RCC 7860 (cell line): ENCODE data around the gene SPTB.
"Not testable (repeated sequence)": the region's sequence is repeated elsewhere in the genome, so short reads cannot be mapped to it uniquely, and the experiment has no call there.

ENCODE experiments used
- DNase-seq: peaks from one replicate; pipeline ENCODE4 v3.0.0-alpha.2; 2015; ENCODE audit warnings: low spot score
- FAIRE-seq: peaks from 2 replicates; lab custom pipeline; 2012; peaks lifted over from hg19 to GRCh38; lab: Jason Lieb, UNC

Gene SPTB

DNA sequence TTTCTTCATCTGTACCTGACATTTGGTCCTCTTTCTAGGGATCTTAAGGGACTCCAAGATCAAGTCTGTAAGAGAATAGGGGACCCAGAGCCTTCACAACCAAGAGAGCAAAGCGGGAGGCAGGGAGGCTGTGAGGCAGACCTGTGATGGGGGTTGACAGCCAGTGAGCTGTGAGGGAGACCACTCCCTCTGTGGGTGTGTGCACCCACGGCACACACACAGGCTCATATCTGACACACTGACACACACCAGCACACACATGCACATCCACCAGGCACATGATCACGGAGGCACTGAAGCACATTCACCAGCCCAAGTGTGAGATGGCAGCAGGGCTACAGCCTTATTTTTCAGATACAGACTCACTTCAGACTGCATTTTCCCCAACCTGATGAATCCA lies 55.2 kb downstream of the SPTB start:
- DNase-seq (no peak), FAIRE-seq (no peak)

DNA sequence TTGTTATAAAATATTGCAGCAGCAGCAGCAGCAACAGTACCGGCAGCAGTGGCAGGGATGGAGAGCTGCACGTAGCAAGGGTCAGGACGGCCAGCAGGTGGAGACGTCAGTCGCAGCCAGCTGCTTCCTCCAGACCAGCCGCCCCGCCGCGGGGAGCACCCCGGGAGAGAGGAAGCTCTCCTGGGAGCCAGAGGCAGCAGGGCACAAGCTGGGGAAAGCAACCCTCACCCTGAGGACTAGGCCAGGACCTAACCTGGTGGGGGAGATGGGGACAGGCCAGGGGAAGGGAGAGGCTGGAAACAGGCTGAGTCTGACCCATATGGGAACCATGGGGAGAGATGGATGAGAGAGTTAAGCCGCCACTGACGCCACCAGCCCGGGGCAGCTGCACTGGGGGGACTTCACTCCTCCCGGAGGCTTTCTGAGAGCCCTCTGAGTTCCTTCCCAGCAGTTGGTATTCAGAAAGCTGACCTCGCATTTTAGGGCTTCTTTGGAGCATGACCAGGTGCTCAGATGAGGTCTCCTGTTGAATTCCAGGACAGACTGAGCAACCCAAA lies 56.3 kb downstream of the SPTB start:
- peak; percentile 23 for DNase-seq
- FAIRE-seq, result no peak

DNA sequence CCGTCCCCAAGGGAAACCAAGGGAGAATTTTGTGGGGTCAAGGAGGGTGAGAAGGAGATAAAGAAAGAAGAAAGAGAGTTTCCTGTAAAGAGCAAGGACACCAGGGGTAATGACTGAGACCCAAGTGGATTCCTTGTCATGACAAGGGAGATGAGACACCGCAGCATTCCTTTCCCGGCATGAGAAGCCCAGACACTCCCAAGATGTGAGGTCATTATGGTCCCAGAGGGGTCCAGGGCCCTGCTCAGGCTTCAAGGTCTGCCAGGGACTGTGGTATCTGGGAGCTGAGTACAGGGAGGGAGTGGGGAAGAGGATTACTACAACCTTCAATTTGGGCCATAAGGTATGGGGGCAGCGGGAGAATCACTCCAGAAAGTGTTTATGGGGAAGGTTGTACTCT lies 58.1 kb downstream of the SPTB start:
- DNase-seq (no peak), FAIRE-seq (no peak)

DNA sequence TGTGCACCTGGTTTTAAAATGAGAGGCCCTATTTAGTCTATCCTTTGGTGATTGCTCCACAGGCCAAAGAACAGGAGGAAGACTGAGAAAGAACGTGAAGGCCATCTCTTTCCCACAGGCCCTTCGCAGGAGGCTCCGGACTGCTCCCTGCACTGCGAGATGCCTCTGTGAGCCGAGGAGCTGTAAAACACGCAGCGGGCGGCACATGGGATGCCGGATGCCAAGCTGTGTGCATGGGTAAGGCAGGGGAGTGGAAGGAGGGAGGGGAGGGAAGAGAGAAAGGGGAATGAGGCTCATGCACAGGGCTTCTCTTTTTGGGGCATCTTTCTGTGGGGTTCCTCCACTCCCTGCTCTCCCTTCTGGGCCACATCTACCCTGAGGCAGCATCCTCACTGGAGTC lies 61.6 kb downstream of the SPTB start:
- no peak for FAIRE-seq

DNA sequence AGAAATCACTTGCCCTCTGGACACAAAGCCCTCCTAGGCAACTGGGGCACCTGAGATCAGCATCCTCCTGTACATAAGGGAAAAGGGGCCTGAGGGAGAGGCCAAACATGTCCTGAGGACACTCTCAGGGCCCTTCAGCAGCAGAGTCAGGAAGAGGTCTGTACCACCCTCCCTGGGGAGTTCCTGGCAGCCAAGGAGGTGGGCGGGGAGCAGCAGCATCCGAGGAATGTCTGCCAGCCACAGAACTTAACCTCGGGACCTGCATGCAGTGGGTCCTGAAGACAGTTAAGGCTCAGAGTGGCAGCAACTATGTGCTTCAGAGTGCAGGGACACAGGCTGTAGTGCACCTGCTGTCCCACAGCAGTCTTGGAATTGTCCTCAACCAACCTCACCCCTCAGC lies 62.1 kb downstream of the SPTB start:
- FAIRE-seq (no peak), DNase-seq (no peak)

More for the DNA sequence above, 61.6 kb downstream of the SPTB start:
- no peak for DNase-seq

DNA sequence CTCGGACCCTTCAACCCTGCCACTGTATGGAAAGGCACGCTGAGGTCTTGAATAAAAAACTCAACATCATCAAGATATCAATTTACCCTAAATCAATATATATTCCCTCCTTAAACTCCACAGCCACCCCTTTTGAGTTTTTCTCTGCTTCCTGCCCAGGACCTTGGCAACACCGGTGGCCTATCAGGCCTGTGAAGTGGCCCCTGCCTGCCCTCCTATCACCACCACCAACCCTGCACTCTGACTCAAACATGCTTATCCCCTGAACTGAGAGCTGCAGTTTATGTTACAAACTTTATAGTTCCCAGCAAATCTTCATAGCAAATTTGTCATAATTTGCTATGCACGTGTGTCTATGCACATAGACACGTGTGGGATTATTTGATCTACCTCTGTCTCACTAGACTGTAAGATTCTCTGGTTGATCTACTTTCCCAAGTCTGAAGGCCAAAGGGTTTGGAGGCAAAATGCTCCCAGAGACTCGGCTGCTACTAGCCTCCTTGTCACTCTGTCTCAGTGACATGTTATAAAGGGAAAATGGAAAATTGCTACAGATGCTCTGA lies 63.4 kb downstream of the SPTB start:
- FAIRE-seq, result no peak
- no peak for DNase-seq

DNA sequence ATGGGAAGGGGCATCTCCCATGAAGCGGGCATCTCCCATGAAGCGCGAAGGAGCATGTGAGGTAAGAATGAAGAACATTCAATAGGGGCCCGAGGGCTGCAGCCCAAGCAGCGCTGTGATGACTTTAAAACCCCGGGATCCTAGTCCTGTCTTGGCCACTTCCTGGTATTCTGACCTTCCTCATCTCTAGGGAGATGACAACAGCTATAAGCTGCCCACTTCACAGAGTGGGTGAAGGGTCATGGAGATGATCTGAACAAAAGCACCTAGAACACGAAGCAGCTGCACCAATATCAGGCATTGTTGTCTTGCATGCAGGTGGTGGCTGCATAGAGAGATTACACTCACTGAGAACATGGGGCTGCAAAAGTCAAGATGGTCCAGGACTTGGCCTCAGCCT lies 64.5 kb downstream of the SPTB start:
- no peak for FAIRE-seq
- no peak for DNase-seq

DNA sequence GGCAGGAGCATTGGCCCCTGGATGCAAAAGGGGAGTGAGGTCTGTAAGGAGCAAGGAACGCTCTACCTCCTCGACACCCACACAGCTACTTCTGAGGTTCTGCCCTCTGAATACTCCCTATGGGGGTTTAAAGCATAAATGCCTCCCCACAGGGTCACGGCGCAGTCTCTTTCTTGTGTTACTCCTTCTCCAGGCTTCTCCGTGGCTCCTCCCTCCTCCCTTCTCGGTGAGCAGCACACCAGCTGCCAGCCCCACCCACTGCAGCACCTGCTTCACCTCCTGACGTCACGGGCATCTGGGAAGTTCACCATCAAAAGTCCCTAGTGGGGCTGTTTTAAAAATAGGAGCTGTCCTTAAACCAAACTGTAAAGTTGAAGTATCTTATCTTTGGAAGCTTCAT lies 67.3 kb downstream of the SPTB start:
- no peak for FAIRE-seq
- DNase-seq, result no peak

DNA sequence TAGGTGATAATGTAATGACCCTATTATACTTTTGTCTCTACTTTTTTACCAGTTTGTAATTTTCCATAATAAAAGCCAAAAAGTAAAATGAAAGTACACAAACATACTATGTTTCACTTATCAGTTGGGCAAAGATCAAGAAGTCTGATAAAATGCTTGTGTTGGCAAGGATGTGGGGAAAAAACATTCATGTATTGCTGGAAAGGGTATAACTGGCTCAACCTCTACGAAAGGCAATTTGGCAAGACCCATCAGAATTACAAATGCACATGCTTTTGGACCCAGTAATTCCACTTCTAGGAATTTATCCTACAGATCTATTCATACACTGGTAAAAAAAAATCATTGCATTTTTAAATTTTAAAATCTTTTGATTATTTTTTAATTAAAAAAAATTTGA lies 68.0 kb downstream of the SPTB start:
- FAIRE-seq, result no peak
- DNase-seq, result no peak

DNA sequence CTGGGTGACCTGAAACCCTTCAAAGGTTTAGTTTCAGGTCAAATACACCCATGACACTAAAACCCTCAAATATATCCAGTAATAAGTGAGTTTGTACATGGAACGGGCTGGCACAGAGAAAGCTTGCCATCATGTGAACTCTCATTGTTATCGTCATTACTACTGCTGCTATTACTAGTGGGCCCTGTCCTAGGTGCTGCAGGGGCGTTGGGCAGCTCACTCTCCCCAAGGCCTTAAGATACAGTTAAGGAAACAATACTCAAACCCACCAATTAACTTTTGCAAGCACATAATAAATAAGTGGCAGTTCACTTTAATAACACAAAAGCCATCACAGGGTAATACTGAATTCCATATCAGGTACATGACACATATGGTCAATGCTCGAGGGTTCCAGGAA lies 71.3 kb downstream of the SPTB start:
- FAIRE-seq (no peak), DNase-seq (no peak)

DNA sequence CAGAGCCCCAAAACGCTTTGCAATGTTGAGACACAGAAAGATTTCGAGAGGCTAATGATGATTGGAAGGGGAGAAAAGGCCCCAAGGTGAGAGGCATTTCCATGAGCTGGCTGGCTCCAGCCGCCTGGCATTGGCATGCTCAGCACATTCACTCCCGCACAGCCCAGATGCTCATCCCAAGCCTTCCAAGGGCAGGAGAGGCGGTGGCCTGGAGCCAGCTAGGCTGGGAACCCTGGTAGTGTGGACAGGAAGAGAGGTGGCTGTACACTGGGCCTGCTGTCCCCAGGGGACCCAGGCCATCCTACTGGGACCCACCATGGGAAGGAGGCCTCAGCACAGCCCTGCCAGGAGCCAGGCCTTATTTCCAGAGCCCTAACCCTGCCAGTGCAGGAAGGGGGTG lies 72.2 kb downstream of the SPTB start:
- FAIRE-seq (no peak), DNase-seq (no peak)

DNA sequence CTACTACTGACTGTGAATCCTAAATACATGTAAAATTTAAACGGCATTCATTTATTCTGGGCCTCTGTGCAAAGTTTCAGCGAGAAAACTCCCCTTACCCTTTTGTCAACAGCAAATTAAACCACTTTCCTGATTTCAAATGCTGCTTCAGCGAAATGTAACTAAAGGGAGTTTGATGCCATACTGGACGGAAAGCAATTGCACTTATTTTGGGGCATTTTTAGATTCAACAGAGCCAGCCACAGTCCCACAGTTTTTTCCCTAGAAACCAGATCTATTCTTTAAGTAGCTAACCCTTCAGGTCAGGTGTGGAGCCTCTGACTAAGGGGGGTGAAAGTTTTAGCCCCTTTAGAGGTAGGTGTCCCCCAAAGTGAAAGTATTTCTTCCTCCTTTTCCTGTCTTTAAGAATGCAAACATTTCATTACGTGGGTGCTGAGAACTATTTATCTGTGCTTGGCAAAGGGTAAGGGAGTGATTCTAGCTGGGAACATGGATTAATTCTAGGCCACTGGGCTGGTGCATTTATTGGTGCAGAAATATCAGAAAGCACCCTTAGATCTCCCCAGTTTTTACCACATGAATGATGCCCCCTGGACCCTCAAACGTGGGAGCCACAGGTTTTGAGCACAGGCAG lies 72.7 kb downstream of the SPTB start:
- FAIRE-seq, result no peak
- no peak for DNase-seq

DNA sequence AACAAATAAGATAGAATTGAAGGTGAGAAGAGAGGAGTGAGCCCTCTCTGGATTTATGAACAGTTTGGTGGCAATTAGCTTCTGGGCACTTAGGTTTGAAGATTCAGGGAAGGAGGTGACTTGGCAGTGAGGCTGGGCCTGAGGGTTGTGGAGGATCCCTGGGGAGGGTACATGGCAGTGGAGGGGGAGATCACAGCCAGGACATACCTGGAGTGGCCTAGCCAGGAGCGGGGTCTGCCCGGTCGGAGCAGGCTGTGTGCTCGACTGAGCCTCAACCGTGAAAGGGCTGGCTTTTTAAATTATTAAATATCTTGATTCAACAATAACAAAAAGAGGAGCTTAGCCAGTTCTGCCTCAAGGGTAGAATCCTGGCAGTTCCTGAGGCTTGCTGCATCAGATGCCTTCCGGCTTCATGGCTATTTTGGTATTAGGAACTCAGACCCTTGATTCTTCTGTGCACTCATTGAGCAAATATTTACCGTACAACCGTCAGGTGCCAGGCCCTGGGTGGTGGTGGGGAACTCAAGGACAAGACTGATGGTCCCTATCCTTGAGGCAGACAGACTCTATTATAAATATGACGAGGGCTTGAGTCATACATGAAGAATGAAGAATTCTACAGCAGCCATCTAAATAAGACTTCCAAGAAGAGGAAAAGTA lies 73.4 kb downstream of the SPTB start:
- peak; percentile 86 for DNase-seq
- peak; percentile 75 for FAIRE-seq

DNA sequence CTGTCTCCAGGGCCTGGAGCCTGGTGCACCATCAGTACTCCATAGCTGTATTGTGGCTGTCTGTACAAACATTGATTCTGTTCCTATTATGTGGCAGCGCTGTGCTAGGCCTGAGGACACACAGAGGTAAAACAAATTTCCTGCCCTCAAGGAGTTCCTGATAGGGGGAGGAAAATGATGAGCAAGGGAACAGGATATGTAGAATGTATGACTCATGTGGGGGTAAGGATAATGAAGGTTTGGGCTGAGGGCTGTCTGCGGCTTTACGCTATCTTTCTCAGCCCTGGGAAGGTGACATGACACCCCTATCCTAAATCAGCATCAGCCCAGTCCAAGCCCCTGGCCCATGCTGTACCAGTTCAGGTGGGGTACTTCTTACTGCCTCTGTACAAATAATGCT lies 74.1 kb downstream of the SPTB start:
- FAIRE-seq, result not testable (repeated sequence)
- peak; percentile 60 for DNase-seq

DNA sequence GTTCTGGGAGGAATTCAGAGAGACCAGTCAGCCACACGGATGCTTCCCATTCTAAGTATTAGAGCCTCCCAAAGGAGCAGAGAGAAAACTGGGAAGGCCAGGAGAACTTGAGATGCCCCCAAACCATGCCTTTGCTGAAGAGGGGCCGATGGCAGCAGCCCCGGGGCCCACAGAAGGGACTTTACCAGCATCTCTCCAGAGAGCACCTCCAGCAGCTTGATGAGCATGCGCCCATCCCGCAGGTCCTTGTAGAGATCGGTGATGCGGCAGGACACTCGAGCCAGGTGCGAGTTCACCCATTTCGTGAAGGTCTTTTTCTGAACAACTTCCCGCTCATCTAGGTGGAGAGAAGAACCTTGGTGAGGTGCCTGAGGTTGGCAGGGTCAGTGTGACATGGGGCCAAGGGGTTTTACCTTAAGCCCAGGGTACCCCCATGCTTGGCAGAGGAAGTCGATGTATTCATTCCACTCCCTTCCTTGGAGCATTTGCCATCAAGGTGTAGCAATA lies 74.9 kb downstream of the SPTB start:
- DNase-seq (no peak), FAIRE-seq (no peak)

DNA sequence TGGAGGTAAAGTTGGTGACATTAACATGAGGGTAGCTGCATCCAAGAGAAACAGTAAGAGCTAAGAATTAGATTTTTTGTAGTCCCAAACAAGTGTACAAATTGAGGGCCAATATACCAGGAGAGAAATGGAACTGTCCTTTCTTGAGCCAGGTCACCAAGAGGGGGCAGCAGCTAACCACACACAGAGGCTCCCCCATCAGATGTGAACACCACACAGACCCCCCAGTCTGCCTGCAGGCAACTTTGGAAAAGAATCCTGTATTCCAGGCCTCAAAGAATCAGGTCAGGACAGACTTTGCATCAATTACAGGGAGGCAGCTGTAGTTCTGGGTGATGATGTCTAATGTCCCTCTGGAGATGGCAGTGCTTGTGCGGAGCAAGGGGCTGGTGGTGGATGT lies 77.9 kb downstream of the SPTB start:
- DNase-seq (no peak), FAIRE-seq (no peak)

DNA sequence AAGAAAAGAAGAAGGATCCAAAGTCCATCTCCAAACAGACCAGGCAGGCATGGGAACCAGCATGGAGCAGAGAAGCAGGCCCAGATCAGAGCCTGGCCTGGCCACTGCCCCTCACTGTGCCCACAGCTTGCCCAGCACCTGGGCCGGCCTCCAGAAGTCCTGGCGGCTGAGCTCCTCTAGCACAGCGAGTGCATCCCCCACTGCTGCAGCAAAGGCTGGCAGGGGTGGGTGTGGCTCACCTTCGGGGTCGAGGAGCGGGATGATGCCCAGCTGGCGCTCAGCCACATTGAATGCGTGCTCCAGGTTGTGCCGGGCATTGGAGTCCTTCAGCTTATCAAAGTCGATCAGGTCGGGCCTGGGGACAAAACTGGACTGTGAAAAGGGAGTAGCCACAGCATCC lies 78.7 kb downstream of the SPTB start:
- FAIRE-seq (no peak), DNase-seq (no peak)

DNA sequence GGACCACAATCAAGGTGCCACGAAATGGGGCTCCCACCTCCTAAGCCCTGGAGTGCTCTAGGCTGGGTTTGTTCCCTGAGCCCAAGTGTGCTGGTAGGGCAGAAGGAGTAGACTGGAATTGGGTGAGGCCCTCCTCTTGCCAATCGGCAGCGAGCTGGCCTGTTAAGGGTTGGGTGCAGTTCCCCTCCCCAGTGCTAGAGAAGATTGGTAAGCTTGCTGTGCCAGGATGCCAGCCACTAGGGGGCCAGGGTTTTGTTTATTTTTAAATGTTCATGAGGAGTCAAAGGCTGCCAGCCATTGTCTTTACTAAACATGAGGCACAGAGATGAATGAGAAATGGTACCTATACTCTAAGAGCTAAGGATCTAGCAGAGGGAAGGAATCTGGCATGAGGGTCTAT lies 79.7 kb downstream of the SPTB start:
- no peak for FAIRE-seq
- DNase-seq, result no peak

DNA sequence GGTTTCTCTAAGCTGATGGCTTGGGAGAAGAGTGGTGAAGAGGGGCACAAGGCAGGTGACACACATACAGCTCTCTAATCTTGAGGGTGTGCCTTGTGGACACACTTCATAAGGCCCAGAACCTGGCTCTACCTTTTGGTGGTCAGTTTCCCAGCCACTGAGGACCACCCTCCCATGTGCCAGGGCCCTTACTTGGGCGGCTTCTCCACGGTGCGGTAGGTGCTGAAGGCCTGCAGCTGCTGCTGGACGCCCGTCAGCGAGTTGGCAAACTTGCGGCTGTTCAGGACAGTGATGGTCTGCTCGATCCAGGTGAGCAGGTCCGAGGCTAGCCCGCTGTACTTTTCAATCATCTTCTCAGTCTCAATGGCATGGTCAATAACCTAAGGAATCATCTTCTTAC lies 80.2 kb downstream of the SPTB start:
- DNase-seq (no peak), FAIRE-seq (no peak)

DNA sequence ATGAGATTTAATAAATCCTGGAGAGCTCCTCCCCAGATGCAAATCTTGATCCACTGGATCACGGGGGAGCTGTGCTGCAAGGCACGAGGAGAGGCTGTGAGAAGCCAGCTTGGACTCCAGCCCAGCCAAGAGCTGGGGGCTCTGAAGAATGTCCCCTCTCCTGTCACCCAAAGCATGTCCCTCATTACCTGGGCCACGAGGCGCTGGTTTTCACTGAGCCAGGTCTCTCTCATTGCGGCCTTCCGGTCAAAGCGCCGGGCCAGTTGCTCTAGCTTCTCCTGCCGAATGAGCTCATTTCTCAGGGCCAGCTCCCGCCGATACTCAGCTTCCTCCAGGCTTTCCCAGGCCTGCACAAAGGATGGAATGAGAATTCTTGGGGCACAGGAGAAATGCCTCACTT lies 83.3 kb downstream of the SPTB start:
- FAIRE-seq, result no peak
- DNase-seq, result no peak

DNA sequence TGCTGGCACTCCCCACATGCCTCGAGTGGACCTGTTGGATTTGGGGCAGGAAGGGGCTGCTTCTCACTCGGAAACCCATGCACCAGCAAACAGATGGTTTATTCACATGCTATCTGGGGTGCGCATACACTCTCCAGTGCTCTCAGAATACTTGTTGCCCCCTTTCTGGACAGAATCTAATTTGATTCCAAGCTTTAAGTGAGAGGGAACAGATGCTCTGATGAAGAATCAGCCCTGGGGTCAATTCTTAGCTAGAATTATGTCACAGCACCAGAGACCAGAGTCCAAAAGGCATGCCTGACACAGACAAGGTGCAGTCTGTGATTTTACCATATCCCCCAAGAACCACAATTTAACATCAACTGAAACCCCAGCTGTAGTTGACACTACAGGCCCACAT lies 83.8 kb downstream of the SPTB start:
- DNase-seq (no peak), FAIRE-seq (no peak)

DNA sequence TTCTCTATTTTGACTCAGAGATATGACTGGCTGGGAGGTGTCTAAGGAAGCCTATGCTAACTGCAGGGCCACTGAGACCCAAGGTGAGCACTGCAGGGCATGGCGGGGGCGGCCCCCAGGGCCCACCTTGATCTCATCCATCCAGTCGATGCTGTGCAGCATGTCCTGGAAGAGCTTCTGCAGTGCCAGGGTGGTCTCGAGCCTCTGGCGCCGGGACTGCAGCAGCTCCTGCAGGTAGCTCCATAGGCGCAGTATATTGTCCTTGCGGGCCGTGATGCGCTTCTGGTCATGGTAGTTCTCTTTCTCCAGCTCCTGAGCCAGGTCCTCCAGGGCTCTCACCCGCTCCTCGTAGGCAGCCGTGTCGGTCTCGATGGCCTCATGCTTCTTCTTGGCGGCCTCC lies 84.5 kb downstream of the SPTB start:
- FAIRE-seq (no peak), DNase-seq (no peak)
